ENCODE data around the gene PLPP3.

- TF ChIP-seq GATA2 (IDR thresholded peaks at IDR 0.05; ENCODE audit: low read depth, low read length) (no peak), GATA3 (IDR thresholded peaks at IDR 0.05; ENCODE audit: low read depth, low read length) (no peak)
These were observed 72.3 kb downstream of the PLPP3 start for GRCh38 chr1:56506951-56507491.
